K562 (cell line): ENCODE data around the gene CPNE9. TPM values are rescaled to one million over a fixed set of nuclear protein-coding genes. Genes with fewer than 3 reads are reported as not detected.

Source experiments
- ELF1 ChIP-seq: fragments of 200-800 bp; sonication (Bioruptor generic); IDR thresholded peaks from 2 replicates; pipeline ENCODE4 v1.6.1; 2016; ENCODE audit warnings: missing genetic modification characterization, missing compliant biosample characterization
- HNRNPL ChIP-seq: fragments of 200-400 bp; formaldehyde crosslinking; IDR thresholded peaks from 2 replicates; pipeline ENCODE4 v1.6.1; 2017; ENCODE audit warnings: low read depth, mild to moderate bottlenecking, low read length
- ILF3 ChIP-seq: fragments of 450-650 bp; IDR thresholded peaks from 2 replicates; pipeline ENCODE4 v1.6.1; 2018; ENCODE audit warnings: antibody characterized with exemption, mild to moderate bottlenecking, moderate library complexity, borderline replicate concordance
- MTA3 ChIP-seq: fragments of 450-650 bp; formaldehyde crosslinking; IDR thresholded peaks from 2 replicates; pipeline ENCODE4 v1.6.1; 2017; ENCODE audit warnings: mild to moderate bottlenecking, borderline replicate concordance
- NR2C2 ChIP-seq, 2 experiments: fragments of 200-800 bp in 1 of 2; sonication (Bioruptor generic) in 1 of 2; sonication (generic) in 1 of 2; formaldehyde crosslinking in 1 of 2; IDR thresholded peaks; 2 replicates each; pipeline versions ENCODE4 v1.6.1 to v1.8.0; 2016 to 2022; ENCODE audit warnings: mild to moderate bottlenecking in 1 of 2, missing compliant biosample characterization in 1 of 2, missing genetic modification characterization in 1 of 2, missing genetic modification reagents in 1 of 2
- POLR2A ChIP-seq: fragments of 450-650 bp; conservative IDR thresholded peaks from 2 replicates; pipeline ENCODE4 v1.6.1; 2016
- RBM39 ChIP-seq: fragments of 200-400 bp; formaldehyde crosslinking; optimal IDR thresholded peaks from 2 replicates; pipeline ENCODE3; 2018; ENCODE audit warnings: low read depth, low read length
- SAP30 ChIP-seq: fragments of 200-600 bp; sonication (generic); IDR thresholded peaks from 2 replicates; pipeline ENCODE4 v1.6.1; 2012; ENCODE audit warnings: borderline replicate concordance, low read depth, mild to moderate bottlenecking, moderate library complexity, low read length, control low read depth, inconsistent platforms; ENCODE audit not compliant: insufficient read depth, poor library complexity, severe bottlenecking
- SMARCE1 ChIP-seq: fragments of 450-650 bp; IDR thresholded peaks from 2 replicates; pipeline ENCODE4 v1.7.1; 2016; ENCODE audit warnings: mild to moderate bottlenecking
- ZNF699 ChIP-seq: fragments of 250-450 bp; sonication (Bioruptor Pico); IDR thresholded peaks from 2 replicates; pipeline ENCODE4 v1.8.0; 2021; ENCODE audit warnings: mild to moderate bottlenecking, moderate library complexity; ENCODE audit not compliant: insufficient replicate concordance
- ZNF79 ChIP-seq: fragments of 250-450 bp; sonication (Bioruptor Pico); IDR thresholded peaks from 2 replicates; pipeline ENCODE4 v1.4.0; 2020; ENCODE audit warnings: low read depth, mild to moderate bottlenecking, moderate library complexity
- polyA plus RNA-seq, 8 experiments: library from polyadenylated mRNA; depleted of rRNA in 4 of 8; stranded (reverse) in 5 of 8; unstranded in 3 of 8; fragments of >200 nt; fragmentation: Nextera tagmentation in 2 of 8; fragmentation: Illumina TruSeq in 1 of 8; extraction: Ambion mirVana in 2 of 8; extraction: Trizol in 1 of 8; gene quantifications; 2 replicates each; pipeline versions ENCODE4 v1.2.1 to v1.2.3, GENCODE V29; 2011 to 2014; ENCODE audit warnings: inconsistent platforms in 1 of 8, missing spikeins in 1 of 8
- total RNA-seq, 7 experiments: library from RNA; depleted of rRNA in 6 of 7; stranded (reverse); fragments of >200 nt in 6 of 7; fragmentation: Illumina TruSeq in 2 of 7; extraction: Trizol in 2 of 7; gene quantifications; 2 replicates each; pipeline versions ENCODE4 v1.2.1 to v1.2.3, GENCODE V29; 2011 to 2021; ENCODE audit warnings: low replicate concordance in 1 of 7
- TF ChIP-seq, protein P1 (sequence below): fragments of 200-600 bp; sonication (generic); IDR thresholded peaks from one replicate; pipeline ENCODE4 v1.6.1; 2012; ENCODE audit warnings: mild to moderate bottlenecking, low read depth, low read length, inconsistent platforms
- TF ChIP-seq, protein P2 (sequence below): fragments of 250-450 bp; sonication (Bioruptor Pico); IDR thresholded peaks from 2 replicates; pipeline ENCODE4 v1.9.0; 2021; ENCODE audit warnings: mild to moderate bottlenecking, inconsistent platforms

Gene CPNE9
- total and polyA plus RNA-seq, 9 of the 15 experiments (the other 6 are each of a cell fraction or from before 2014, with no cell fraction given): 0.22 to 0.56 (median 0.29) TPM; not detected in 3

DNA sequence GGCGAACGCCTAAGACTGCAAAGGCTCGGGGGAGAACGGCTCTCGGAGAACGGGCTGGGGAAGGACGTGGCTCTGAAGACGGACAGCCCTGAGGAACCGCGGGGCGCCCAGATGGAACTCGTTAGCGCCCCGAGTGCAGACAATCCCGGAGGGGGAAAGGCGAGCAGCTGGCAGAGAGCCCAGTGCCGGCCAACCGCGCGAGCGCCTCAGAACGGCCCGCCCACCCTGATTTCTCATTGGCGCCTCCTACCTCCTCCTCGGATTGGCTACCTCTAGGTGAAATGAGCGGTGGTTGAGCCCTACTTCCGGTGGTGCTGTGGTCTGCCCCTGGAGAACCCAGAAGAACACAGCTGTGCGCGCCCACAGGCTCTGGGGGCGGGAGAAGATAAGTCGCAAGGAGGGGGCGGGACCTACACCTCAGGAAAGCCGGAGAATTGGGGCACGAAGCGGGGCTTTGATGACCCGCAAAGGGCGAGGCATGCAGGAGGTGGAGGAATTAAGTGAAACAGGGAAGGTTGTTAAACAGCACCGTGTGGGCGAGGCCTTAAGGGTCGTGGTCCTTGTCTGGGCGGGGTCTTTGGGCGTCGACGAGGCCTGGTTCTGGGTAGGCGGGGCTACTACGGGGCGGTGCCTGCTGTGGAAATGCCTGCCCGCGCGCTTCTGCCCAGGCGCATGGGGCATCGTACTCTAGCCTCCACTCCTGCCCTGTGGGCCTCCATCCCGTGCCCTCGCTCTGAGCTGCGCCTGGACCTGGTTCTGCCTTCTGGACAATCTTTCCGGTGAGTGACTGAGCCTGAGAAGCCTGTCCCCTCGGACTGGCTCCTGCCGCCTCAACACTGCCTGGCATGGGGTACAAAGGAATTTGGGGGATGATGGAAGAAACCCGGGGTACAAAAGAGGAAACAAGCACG is 46.3 kb downstream of the CPNE9 start, which contains the start of gene OGG1 (continued):
- TF ChIP-seq SAP30 (peak; percentile 93), HNRNPL (peak; percentile 95), ZNF79 (CRISPR knock-in tag) (no peak), ILF3 (no peak), ELF1 (tag) (peak; percentile 85), RBM39 (peak; percentile 19), SMARCE1 (peak; percentile 54), NR2C2 (CRISPR knock-in tag; IDR thresholded peaks at IDR 0.05) (0 out of 2 replicates have a peak, but pooled peaks have one; percentile 23), NR2C2 (tag; IDR thresholded peaks at IDR 0.05) (peak; percentile 87), MTA3 (peak; percentile 59), POLR2A (peak; percentile 87), ZNF699 (no peak)
- TF ChIP-seq, protein P1, sequence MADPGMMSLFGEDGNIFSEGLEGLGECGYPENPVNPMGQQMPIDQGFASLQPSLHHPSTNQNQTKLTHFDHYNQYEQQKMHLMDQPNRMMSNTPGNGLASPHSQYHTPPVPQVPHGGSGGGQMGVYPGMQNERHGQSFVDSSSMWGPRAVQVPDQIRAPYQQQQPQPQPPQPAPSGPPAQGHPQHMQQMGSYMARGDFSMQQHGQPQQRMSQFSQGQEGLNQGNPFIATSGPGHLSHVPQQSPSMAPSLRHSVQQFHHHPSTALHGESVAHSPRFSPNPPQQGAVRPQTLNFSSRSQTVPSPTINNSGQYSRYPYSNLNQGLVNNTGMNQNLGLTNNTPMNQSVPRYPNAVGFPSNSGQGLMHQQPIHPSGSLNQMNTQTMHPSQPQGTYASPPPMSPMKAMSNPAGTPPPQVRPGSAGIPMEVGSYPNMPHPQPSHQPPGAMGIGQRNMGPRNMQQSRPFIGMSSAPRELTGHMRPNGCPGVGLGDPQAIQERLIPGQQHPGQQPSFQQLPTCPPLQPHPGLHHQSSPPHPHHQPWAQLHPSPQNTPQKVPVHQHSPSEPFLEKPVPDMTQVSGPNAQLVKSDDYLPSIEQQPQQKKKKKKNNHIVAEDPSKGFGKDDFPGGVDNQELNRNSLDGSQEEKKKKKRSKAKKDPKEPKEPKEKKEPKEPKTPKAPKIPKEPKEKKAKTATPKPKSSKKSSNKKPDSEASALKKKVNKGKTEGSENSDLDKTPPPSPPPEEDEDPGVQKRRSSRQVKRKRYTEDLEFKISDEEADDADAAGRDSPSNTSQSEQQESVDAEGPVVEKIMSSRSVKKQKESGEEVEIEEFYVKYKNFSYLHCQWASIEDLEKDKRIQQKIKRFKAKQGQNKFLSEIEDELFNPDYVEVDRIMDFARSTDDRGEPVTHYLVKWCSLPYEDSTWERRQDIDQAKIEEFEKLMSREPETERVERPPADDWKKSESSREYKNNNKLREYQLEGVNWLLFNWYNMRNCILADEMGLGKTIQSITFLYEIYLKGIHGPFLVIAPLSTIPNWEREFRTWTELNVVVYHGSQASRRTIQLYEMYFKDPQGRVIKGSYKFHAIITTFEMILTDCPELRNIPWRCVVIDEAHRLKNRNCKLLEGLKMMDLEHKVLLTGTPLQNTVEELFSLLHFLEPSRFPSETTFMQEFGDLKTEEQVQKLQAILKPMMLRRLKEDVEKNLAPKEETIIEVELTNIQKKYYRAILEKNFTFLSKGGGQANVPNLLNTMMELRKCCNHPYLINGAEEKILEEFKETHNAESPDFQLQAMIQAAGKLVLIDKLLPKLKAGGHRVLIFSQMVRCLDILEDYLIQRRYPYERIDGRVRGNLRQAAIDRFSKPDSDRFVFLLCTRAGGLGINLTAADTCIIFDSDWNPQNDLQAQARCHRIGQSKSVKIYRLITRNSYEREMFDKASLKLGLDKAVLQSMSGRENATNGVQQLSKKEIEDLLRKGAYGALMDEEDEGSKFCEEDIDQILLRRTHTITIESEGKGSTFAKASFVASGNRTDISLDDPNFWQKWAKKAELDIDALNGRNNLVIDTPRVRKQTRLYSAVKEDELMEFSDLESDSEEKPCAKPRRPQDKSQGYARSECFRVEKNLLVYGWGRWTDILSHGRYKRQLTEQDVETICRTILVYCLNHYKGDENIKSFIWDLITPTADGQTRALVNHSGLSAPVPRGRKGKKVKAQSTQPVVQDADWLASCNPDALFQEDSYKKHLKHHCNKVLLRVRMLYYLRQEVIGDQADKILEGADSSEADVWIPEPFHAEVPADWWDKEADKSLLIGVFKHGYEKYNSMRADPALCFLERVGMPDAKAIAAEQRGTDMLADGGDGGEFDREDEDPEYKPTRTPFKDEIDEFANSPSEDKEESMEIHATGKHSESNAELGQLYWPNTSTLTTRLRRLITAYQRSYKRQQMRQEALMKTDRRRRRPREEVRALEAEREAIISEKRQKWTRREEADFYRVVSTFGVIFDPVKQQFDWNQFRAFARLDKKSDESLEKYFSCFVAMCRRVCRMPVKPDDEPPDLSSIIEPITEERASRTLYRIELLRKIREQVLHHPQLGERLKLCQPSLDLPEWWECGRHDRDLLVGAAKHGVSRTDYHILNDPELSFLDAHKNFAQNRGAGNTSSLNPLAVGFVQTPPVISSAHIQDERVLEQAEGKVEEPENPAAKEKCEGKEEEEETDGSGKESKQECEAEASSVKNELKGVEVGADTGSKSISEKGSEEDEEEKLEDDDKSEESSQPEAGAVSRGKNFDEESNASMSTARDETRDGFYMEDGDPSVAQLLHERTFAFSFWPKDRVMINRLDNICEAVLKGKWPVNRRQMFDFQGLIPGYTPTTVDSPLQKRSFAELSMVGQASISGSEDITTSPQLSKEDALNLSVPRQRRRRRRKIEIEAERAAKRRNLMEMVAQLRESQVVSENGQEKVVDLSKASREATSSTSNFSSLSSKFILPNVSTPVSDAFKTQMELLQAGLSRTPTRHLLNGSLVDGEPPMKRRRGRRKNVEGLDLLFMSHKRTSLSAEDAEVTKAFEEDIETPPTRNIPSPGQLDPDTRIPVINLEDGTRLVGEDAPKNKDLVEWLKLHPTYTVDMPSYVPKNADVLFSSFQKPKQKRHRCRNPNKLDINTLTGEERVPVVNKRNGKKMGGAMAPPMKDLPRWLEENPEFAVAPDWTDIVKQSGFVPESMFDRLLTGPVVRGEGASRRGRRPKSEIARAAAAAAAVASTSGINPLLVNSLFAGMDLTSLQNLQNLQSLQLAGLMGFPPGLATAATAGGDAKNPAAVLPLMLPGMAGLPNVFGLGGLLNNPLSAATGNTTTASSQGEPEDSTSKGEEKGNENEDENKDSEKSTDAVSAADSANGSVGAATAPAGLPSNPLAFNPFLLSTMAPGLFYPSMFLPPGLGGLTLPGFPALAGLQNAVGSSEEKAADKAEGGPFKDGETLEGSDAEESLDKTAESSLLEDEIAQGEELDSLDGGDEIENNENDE: no peak
- TF ChIP-seq, protein P2, sequence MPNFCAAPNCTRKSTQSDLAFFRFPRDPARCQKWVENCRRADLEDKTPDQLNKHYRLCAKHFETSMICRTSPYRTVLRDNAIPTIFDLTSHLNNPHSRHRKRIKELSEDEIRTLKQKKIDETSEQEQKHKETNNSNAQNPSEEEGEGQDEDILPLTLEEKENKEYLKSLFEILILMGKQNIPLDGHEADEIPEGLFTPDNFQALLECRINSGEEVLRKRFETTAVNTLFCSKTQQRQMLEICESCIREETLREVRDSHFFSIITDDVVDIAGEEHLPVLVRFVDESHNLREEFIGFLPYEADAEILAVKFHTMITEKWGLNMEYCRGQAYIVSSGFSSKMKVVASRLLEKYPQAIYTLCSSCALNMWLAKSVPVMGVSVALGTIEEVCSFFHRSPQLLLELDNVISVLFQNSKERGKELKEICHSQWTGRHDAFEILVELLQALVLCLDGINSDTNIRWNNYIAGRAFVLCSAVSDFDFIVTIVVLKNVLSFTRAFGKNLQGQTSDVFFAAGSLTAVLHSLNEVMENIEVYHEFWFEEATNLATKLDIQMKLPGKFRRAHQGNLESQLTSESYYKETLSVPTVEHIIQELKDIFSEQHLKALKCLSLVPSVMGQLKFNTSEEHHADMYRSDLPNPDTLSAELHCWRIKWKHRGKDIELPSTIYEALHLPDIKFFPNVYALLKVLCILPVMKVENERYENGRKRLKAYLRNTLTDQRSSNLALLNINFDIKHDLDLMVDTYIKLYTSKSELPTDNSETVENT (CRISPR knock-in tag): 0 out of 2 replicates have a peak, but pooled peaks have one; percentile 50
